Measurements from ENCODE around the gene CHM.
"Not testable (repeated sequence)": the region's sequence is repeated elsewhere in the genome, so short reads cannot be mapped to it uniquely, and the experiment has no call there.

The CHM gene

GRCh38 chrX:85996555-85996954 lies 50.8 kb downstream of the CHM start:
- no peak for DNase-seq (ENCODE audit: low spot score)

- DNase-seq (ENCODE audit: low spot score), result no peak
These were observed 51.7 kb downstream of the CHM start for GRCh38 chrX:85995641-85996040.

GRCh38 chrX:85994797-85995196 lies 52.6 kb downstream of the CHM start:
- DNase-seq (ENCODE audit: low spot score), result no peak

- DNase-seq (ENCODE audit: low spot score), result no peak
These were observed 53.1 kb downstream of the CHM start for GRCh38 chrX:85994228-85994627.

- no peak for DNase-seq (ENCODE audit: low spot score)
These were observed 53.7 kb downstream of the CHM start for GRCh38 chrX:85993539-85994197.

GRCh38 chrX:85992811-85993229 lies 54.5 kb downstream of the CHM start:
- DNase-seq (ENCODE audit: low spot score), result peak; percentile 20

- no peak for DNase-seq (ENCODE audit: low spot score)
These were observed 59.0 kb downstream of the CHM start for GRCh38 chrX:85988353-85988752.

- no peak for DNase-seq (ENCODE audit: low spot score)
These were observed 67.1 kb downstream of the CHM start for GRCh38 chrX:85980286-85980685.

- no peak for DNase-seq (ENCODE audit: low spot score)
These were observed 70.1 kb downstream of the CHM start for GRCh38 chrX:85977218-85977617.

- not testable (repeated sequence) for DNase-seq (ENCODE audit: low spot score)
These were observed 75.0 kb downstream of the CHM start for GRCh38 chrX:85972351-85972750.

GRCh38 chrX:85964744-85965143 lies 82.6 kb downstream of the CHM start:
- no peak for DNase-seq (ENCODE audit: low spot score)

GRCh38 chrX:85963736-85964135 lies 83.6 kb downstream of the CHM start:
- no peak for DNase-seq (ENCODE audit: low spot score)

- no peak for DNase-seq (ENCODE audit: low spot score)
These were observed 91.8 kb downstream of the CHM start for GRCh38 chrX:85955510-85955909.

- DNase-seq (ENCODE audit: low spot score), result not testable (repeated sequence)
These were observed 102.6 kb downstream of the CHM start for GRCh38 chrX:85944751-85945150.

- no peak for DNase-seq (ENCODE audit: low spot score)
These were observed 106.1 kb downstream of the CHM start for GRCh38 chrX:85941275-85941674.

GRCh38 chrX:85939942-85940341 lies 107.4 kb downstream of the CHM start:
- DNase-seq (ENCODE audit: low spot score), result not testable (repeated sequence)

- not testable (repeated sequence) for DNase-seq (ENCODE audit: low spot score)
These were observed 113.0 kb downstream of the CHM start for GRCh38 chrX:85934399-85934798.

- DNase-seq (ENCODE audit: low spot score), result no peak
These were observed 117.3 kb downstream of the CHM start for GRCh38 chrX:85930099-85930498.

GRCh38 chrX:85928606-85929005 lies 118.8 kb downstream of the CHM start:
- DNase-seq (ENCODE audit: low spot score), result no peak

- no peak for DNase-seq (ENCODE audit: low spot score)
These were observed 119.6 kb downstream of the CHM start for GRCh38 chrX:85927740-85928139.

GRCh38 chrX:85922821-85923220 lies 124.5 kb downstream of the CHM start:
- DNase-seq (ENCODE audit: low spot score), result no peak

- DNase-seq (ENCODE audit: low spot score), result not testable (repeated sequence)
These were observed 130.6 kb downstream of the CHM start for GRCh38 chrX:85916656-85917280.

GRCh38 chrX:85914431-85914830 lies 132.9 kb downstream of the CHM start:
- no peak for DNase-seq (ENCODE audit: low spot score)

- DNase-seq (ENCODE audit: low spot score), result no peak
These were observed 140.0 kb downstream of the CHM start for GRCh38 chrX:85907316-85907715.

All from CD4-positive, alpha-beta T cell treated with Interleukin-2 at 100 ng/mL for 4 hours (primary cell).